ENCODE results near the gene NPTX1. TPM values are rescaled to one million over a fixed set of nuclear protein-coding genes. Genes with fewer than 3 reads are reported as not detected.

NPTX1 gene
- total RNA-seq, 4 donors from 2014 or later = 0.40 to 22.8 (median 7.2) TPM

- Histone ChIP-seq H3K4me1 (peaks cover 0 to 7% (median 0%) of the 10 kb centered on the region in 4 donors), H3K27ac (no peak overlapping the region), H3K36me3 (no peaks in the 10 kb centered on the region), H3K9me3 (no peaks in the 10 kb centered on the region), H3K27me3 (no peaks in the 10 kb centered on the region), H3K4me3 (no peak overlapping the region)
- intact Hi-C loops (cut with DNase I; ENCODE audit: low total_unique reads) = loop anchor here (5.0 kb wide), 2 partner anchors 49 to 149 kb away; partner anchors contain the start of gene NPTX1
- TF ChIP-seq EP300 (IDR thresholded peaks at IDR 0.05; ENCODE audit: low read depth) = no peak
- no peak for TF ChIP-seq CTCF (IDR thresholded peaks at IDR 0.05)
- no peak for TF ChIP-seq POLR2AphosphoS5 (IDR thresholded peaks at IDR 0.05)
- TF ChIP-seq POLR2A (IDR thresholded peaks at IDR 0.05) = no peak
- no peak for DNase-seq
- WGBS, 2 donors (ENCODE audit: low coverage in 1 of 2) = 87% methylated on average over 10 of the region's 12 CpGs; no CpG with 5 or more reads in 1 of the 2 donors
- in situ Hi-C loops (cut with MboI; ENCODE audit: low pct_ligation_motif_present in 1 of 4, low pct_unique_long_range_greater_than_20kb in 1 of 4, low sequenced_read_pairs in 3 of 4) = loop anchor here in 2 of 4 donors (5.0 to 25.0 kb wide), 5 partner anchors 144 to 556 kb away; no protein-coding TSS in a partner anchor
These were observed 48.0 kb downstream of the NPTX1 start for GRCh38 chr17:80428363-80428762.

DNA sequence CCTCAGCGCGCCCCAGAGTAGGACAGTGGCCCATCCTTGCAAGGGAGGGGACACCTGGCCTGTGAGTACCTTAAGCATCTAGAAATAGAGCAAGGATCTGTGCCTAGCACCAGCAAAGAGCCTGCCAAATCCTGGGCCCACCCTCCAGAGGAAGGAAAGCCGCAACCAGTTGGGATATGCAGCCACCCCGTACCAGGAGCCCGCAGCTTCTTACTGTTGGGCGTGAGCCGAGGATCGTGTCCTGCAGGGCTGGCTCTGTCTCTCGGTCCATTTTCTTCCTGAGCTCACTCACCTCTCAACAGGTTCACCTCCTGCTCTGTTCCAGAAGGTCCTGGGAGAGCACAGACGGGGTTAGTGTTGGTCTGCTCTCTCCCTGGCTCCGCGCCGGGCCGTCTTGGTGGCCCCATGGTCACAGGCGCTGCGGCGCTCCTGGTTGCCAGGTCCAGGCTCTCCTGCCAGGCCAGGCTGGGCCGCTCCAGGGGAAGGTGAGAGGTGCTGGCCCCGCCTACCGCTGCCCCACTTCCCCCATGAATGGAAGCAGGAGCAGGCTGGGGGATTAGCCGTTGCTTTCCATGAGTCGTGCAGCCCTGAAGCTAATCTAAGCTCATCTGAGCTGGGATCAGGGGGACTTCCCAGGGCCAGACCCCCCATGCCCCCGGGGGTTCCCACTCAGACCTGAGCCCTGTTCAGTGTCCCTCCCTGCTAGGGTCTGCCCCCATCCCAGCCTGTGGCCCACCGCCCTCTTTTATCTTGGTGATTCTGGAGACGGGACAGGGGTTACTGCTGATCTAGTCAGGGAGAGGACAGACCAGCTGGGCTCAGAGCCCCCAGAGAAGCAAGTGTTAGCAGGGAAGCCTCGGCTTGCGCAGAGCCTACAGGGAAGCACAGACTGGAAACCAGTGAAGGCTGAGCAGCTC is 48.8 kb downstream of the NPTX1 start:
- Histone ChIP-seq H3K4me1 (peaks cover 0 to 7% (median 0%) of the 10 kb centered on the region in 4 donors), H3K36me3 (no peaks in the 10 kb centered on the region), H3K27me3 (no peaks in the 10 kb centered on the region), H3K4me3 (no peak overlapping the region), H3K9me3 (no peaks in the 10 kb centered on the region), H3K27ac (no peak overlapping the region)
- intact Hi-C loops (cut with DNase I; ENCODE audit: low total_unique reads) = loop anchor here (2.0 to 5.0 kb wide), 3 partner anchors 50 to 553 kb away; partner anchors contain the start of gene NPTX1
- DNase-seq = no peak
- in situ Hi-C loops (cut with MboI; ENCODE audit: low pct_ligation_motif_present in 1 of 4, low pct_unique_long_range_greater_than_20kb in 1 of 4, low sequenced_read_pairs in 3 of 4) = loop anchor here in 2 of 4 donors (5.0 to 25.0 kb wide), 5 partner anchors 145 to 557 kb away; no protein-coding TSS in a partner anchor
- TF ChIP-seq POLR2A (IDR thresholded peaks at IDR 0.05) (no peak), EP300 (IDR thresholded peaks at IDR 0.05; ENCODE audit: low read depth) (no peak), CTCF (IDR thresholded peaks at IDR 0.05) (no peak), POLR2AphosphoS5 (IDR thresholded peaks at IDR 0.05) (no peak)
- 86% methylated on average over 24 of the region's 27 CpGs; no CpG with 5 or more reads in 1 of the 2 donors for WGBS, 2 donors (ENCODE audit: low coverage in 1 of 2)

- no peaks in the 10 kb centered on the region for H3K36me3 ChIP-seq
- peak; percentile 76 for DNase-seq
- peaks cover 0 to 7% (median 0%) of the 10 kb centered on the region in 4 donors for H3K4me1 ChIP-seq
- no peak overlapping the region for H3K4me3 ChIP-seq
- H3K9me3 ChIP-seq = no peaks in the 10 kb centered on the region
- no peak for TF ChIP-seq POLR2A (IDR thresholded peaks at IDR 0.05)
- peak; percentile 94 to 98 (median 97) for TF ChIP-seq CTCF (IDR thresholded peaks at IDR 0.05)
- no peak for TF ChIP-seq POLR2AphosphoS5 (IDR thresholded peaks at IDR 0.05)
- H3K27ac ChIP-seq = no peak overlapping the region
- 41 to 44% methylated on average over 4 to 22 of the region's 24 CpGs for WGBS, 2 donors (ENCODE audit: low coverage in 1 of 2)
- H3K27me3 ChIP-seq = no peaks in the 10 kb centered on the region
- in situ Hi-C loops (cut with MboI; ENCODE audit: low pct_ligation_motif_present in 1 of 4, low pct_unique_long_range_greater_than_20kb in 1 of 4, low sequenced_read_pairs in 3 of 4) (loop anchor here in 2 of 4 donors (5.0 to 25.0 kb wide), 5 partner anchors 146 to 558 kb away; no protein-coding TSS in a partner anchor), intact Hi-C loops (cut with DNase I; ENCODE audit: low total_unique reads) (loop anchor here (2.0 to 5.0 kb wide), 3 partner anchors 51 to 554 kb away; partner anchors contain the start of gene NPTX1)
These were observed 49.6 kb downstream of the NPTX1 start for GRCh38 chr17:80426671-80427326.
